K562 (cell line): ENCODE data around the gene P2RY11. TPM values are rescaled to one million over a fixed set of nuclear protein-coding genes. Genes with fewer than 3 reads are reported as not detected.

ENCODE experiments used
- FOXJ2 ChIP-seq: fragments of 200-800 bp; sonication (Bioruptor generic); IDR thresholded peaks from 2 replicates; pipeline ENCODE4 v1.6.1; 2016; ENCODE audit warnings: missing genetic modification characterization, missing compliant biosample characterization
- GABPB1 ChIP-seq: sonication (generic); formaldehyde crosslinking; IDR thresholded peaks from 2 replicates; pipeline ENCODE4 v1.8.0; 2022; ENCODE audit warnings: mild to moderate bottlenecking, missing genetic modification reagents
- NONO ChIP-seq, 2 experiments: fragments of 200-400 bp in 1 of 2; fragments of 450-650 bp in 1 of 2; formaldehyde crosslinking in 1 of 2; IDR thresholded peaks; 2 replicates each; pipeline ENCODE4 v1.6.1; 2017; ENCODE audit warnings: low read depth in 2 of 2, mild to moderate bottlenecking in 2 of 2, moderate library complexity in 2 of 2, low read length in 1 of 2
- RAD51 ChIP-seq: fragments of 450-650 bp; IDR thresholded peaks from 2 replicates; pipeline ENCODE4 v1.7.1; 2016; ENCODE audit warnings: low read depth, mild to moderate bottlenecking, borderline replicate concordance
- TCFL5 ChIP-seq: fragments of 250-450 bp; sonication (Bioruptor Pico); conservative IDR thresholded peaks from 2 replicates; pipeline ENCODE4 v1.6.1; 2021; ENCODE audit warnings: mild to moderate bottlenecking, moderate library complexity, matching md5 sums
- WHSC1 ChIP-seq: IDR thresholded peaks from one replicate; pipeline ENCODE4 v1.6.1; 2012; ENCODE audit warnings: low read length, control low read depth, inconsistent platforms
- ZBTB7A ChIP-seq: IDR thresholded peaks from 2 replicates; pipeline ENCODE4 v1.6.1; 2011; ENCODE audit warnings: low read depth, mild to moderate bottlenecking, low read length, moderate library complexity, borderline replicate concordance; ENCODE audit not compliant: control insufficient read depth
- ZNF766 ChIP-seq: fragments of 200-800 bp; sonication (Bioruptor generic); conservative IDR thresholded peaks from 2 replicates; pipeline ENCODE4 v1.6.1; 2016; ENCODE audit warnings: missing genetic modification characterization, missing compliant biosample characterization
- ZNF77 ChIP-seq: fragments of 250-450 bp; sonication (Bioruptor Pico); IDR thresholded peaks from 2 replicates; pipeline ENCODE4 v1.5.0; 2020
- ZNF830 ChIP-seq: fragments of 250-450 bp; sonication (Bioruptor Pico); IDR thresholded peaks from 2 replicates; pipeline ENCODE4 v1.5.0; 2021; ENCODE audit warnings: mild to moderate bottlenecking
- polyA plus RNA-seq, 8 experiments: library from polyadenylated mRNA; depleted of rRNA in 4 of 8; stranded (reverse) in 5 of 8; unstranded in 3 of 8; fragments of >200 nt; fragmentation: Nextera tagmentation in 2 of 8; fragmentation: Illumina TruSeq in 1 of 8; extraction: Ambion mirVana in 2 of 8; extraction: Trizol in 1 of 8; gene quantifications; 2 replicates each; pipeline versions ENCODE4 v1.2.1 to v1.2.3, GENCODE V29; 2011 to 2014; ENCODE audit warnings: inconsistent platforms in 1 of 8, missing spikeins in 1 of 8
- total RNA-seq, 7 experiments: library from RNA; depleted of rRNA in 6 of 7; stranded (reverse); fragments of >200 nt in 6 of 7; fragmentation: Illumina TruSeq in 2 of 7; extraction: Trizol in 2 of 7; gene quantifications; 2 replicates each; pipeline versions ENCODE4 v1.2.1 to v1.2.3, GENCODE V29; 2011 to 2021; ENCODE audit warnings: low replicate concordance in 1 of 7
- TF ChIP-seq, protein P1 (sequence below): fragments of 250-450 bp; sonication (Bioruptor Pico); IDR thresholded peaks from 2 replicates; pipeline ENCODE4 v1.8.0; 2021; ENCODE audit warnings: moderate library complexity, mild to moderate bottlenecking, inconsistent platforms
- TF ChIP-seq, protein P2 (sequence below): fragments of 450-650 bp; IDR thresholded peaks from 2 replicates; pipeline ENCODE4 v1.6.1; 2016; ENCODE audit warnings: borderline replicate concordance
- TF ChIP-seq, protein P3 (sequence below): fragments of 450-650 bp; IDR thresholded peaks from 2 replicates; pipeline ENCODE4 v1.6.1; 2016; ENCODE audit warnings: low read depth
- TF ChIP-seq, protein P4 (sequence below): fragments of 250-450 bp; sonication (Bioruptor Pico); IDR thresholded peaks from 2 replicates; pipeline ENCODE4 v1.8.0; 2022; ENCODE audit warnings: moderate library complexity, mild to moderate bottlenecking, inconsistent platforms

The P2RY11 gene
- total and polyA plus RNA-seq, 9 of the 15 experiments (the other 6 are each of a cell fraction or from before 2014, with no cell fraction given): 0.03 to 10.1 (median 1.5) TPM

DNA sequence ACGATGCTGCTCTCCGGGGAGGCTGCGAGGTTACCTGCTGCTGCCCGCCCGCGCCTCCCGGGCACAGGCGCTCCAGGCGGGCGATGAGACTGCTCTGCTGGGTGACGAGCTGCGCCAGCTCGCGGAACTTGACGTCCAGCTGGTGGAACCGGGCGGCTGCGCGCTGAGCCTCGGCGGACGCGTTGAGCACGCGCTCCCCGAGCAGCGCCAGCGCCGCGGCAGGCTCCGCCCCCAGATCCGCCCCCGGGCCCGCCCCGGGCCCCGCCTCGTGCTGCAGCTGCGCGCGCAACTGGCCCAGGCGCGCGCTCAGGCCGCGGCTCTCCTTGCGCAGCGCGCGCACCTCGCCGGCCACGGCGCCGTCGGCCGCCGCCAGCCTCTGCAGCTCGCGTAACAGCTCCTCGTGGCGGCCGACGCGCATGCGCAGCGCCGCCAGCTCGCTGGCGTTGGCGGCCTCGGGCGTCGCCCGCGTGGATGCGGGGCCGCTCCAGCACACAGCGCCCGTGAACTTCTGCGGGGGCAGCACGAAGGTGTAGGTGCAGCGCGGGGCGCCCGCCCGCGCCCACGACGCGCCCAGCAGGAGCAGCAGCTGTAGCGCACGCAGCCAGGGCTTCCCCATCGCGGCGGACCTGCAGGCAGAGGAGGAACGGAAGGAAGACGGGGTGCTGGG, 15.4 kb upstream of the P2RY11 start (continued):
- TF ChIP-seq ZBTB7A (no peak), ZNF77 (CRISPR knock-in tag) (no peak), ZNF830 (CRISPR knock-in tag) (0 out of 2 replicates have a peak, but pooled peaks have one; percentile 67), ZNF766 (CRISPR knock-in tag) (peak; percentile 60; the same call in 1 of the 2 replicates), GABPB1 (CRISPR knock-in tag) (peak; percentile 30), FOXJ2 (peak; percentile 11; the same call in 1 of the 2 replicates), WHSC1 (no peak), RAD51 (no peak), NONO (IDR thresholded peaks at IDR 0.05; ENCODE audit: low read depth in 2 of 2, low read length in 1 of 2) (peak in 1 of 2 experiments; percentile 91; a peak in 2 of 4 replicates), TCFL5 (no peak)
- TF ChIP-seq, protein P1, sequence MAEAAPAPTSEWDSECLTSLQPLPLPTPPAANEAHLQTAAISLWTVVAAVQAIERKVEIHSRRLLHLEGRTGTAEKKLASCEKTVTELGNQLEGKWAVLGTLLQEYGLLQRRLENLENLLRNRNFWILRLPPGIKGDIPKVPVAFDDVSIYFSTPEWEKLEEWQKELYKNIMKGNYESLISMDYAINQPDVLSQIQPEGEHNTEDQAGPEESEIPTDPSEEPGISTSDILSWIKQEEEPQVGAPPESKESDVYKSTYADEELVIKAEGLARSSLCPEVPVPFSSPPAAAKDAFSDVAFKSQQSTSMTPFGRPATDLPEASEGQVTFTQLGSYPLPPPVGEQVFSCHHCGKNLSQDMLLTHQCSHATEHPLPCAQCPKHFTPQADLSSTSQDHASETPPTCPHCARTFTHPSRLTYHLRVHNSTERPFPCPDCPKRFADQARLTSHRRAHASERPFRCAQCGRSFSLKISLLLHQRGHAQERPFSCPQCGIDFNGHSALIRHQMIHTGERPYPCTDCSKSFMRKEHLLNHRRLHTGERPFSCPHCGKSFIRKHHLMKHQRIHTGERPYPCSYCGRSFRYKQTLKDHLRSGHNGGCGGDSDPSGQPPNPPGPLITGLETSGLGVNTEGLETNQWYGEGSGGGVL: no peak
- TF ChIP-seq, protein P2, sequence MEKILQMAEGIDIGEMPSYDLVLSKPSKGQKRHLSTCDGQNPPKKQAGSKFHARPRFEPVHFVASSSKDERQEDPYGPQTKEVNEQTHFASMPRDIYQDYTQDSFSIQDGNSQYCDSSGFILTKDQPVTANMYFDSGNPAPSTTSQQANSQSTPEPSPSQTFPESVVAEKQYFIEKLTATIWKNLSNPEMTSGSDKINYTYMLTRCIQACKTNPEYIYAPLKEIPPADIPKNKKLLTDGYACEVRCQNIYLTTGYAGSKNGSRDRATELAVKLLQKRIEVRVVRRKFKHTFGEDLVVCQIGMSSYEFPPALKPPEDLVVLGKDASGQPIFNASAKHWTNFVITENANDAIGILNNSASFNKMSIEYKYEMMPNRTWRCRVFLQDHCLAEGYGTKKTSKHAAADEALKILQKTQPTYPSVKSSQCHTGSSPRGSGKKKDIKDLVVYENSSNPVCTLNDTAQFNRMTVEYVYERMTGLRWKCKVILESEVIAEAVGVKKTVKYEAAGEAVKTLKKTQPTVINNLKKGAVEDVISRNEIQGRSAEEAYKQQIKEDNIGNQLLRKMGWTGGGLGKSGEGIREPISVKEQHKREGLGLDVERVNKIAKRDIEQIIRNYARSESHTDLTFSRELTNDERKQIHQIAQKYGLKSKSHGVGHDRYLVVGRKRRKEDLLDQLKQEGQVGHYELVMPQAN: no peak
- TF ChIP-seq, protein P3, sequence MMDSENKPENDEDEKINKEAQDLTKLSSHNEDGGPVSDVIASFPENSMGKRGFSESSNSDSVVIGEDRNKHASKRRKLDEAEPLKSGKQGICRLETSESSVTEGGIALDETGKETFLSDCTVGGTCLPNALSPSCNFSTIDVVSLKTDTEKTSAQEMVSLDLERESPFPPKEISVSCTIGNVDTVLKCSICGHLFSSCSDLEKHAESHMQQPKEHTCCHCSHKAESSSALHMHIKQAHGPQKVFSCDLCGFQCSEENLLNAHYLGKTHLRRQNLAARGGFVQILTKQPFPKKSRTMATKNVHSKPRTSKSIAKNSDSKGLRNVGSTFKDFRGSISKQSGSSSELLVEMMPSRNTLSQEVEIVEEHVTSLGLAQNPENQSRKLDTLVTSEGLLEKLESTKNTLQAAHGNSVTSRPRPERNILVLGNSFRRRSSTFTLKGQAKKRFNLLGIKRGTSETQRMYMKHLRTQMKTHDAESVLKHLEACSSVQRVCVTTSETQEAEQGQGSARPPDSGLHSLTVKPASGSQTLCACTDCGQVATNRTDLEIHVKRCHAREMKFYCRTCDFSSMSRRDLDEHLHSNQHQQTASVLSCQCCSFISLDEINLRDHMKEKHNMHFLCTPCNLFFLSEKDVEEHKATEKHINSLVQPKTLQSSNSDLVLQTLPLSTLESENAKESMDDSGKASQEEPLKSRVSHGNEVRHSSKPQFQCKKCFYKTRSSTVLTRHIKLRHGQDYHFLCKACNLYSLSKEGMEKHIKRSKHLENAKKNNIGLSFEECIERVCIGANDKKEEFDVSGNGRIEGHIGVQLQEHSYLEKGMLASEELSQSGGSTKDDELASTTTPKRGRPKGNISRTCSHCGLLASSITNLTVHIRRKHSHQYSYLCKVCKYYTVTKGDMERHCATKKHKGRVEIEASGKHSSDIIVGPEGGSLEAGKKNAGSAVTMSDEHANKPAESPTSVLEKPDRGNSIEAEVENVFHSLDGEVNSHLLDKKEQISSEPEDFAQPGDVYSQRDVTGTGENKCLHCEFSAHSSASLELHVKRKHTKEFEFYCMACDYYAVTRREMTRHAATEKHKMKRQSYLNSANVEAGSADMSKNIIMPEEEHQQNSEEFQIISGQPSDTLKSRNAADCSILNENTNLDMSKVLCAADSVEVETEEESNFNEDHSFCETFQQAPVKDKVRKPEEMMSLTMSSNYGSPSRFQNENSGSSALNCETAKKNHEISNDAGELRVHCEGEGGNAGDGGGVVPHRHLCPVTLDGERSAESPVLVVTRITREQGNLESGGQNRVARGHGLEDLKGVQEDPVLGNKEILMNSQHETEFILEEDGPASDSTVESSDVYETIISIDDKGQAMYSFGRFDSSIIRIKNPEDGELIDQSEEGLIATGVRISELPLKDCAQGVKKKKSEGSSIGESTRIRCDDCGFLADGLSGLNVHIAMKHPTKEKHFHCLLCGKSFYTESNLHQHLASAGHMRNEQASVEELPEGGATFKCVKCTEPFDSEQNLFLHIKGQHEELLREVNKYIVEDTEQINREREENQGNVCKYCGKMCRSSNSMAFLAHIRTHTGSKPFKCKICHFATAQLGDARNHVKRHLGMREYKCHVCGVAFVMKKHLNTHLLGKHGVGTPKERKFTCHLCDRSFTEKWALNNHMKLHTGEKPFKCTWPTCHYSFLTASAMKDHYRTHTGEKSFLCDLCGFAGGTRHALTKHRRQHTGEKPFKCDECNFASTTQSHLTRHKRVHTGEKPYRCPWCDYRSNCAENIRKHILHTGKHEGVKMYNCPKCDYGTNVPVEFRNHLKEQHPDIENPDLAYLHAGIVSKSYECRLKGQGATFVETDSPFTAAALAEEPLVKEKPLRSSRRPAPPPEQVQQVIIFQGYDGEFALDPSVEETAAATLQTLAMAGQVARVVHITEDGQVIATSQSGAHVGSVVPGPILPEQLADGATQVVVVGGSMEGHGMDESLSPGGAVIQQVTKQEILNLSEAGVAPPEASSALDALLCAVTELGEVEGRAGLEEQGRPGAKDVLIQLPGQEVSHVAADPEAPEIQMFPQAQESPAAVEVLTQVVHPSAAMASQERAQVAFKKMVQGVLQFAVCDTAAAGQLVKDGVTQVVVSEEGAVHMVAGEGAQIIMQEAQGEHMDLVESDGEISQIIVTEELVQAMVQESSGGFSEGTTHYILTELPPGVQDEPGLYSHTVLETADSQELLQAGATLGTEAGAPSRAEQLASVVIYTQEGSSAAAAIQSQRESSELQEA: no peak
- TF ChIP-seq, protein P4, sequence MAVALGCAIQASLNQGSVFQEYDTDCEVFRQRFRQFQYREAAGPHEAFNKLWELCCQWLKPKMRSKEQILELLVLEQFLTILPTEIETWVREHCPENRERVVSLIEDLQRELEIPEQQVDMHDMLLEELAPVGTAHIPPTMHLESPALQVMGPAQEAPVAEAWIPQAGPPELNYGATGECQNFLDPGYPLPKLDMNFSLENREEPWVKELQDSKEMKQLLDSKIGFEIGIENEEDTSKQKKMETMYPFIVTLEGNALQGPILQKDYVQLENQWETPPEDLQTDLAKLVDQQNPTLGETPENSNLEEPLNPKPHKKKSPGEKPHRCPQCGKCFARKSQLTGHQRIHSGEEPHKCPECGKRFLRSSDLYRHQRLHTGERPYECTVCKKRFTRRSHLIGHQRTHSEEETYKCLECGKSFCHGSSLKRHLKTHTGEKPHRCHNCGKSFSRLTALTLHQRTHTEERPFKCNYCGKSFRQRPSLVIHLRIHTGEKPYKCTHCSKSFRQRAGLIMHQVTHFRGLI (CRISPR knock-in tag): no peak
